HCT116 (cell line): ENCODE results near the gene SORCS2.

Experiments
- ELF1 ChIP-seq: IDR thresholded peaks from 2 replicates; pipeline ENCODE4 v1.6.1; 2012; ENCODE audit warnings: low read depth, borderline replicate concordance
- FOSL1 ChIP-seq: IDR thresholded peaks from 2 replicates; pipeline ENCODE4 v1.6.1; 2012; ENCODE audit warnings: low read depth
- SIN3A ChIP-seq: IDR thresholded peaks from 2 replicates; pipeline ENCODE4 v1.6.1; 2012; ENCODE audit warnings: low read depth
- SP1 ChIP-seq: IDR thresholded peaks from 2 replicates; pipeline ENCODE4 v1.6.1; 2012; ENCODE audit warnings: low read depth
- ZFX ChIP-seq: fragments of 450-650 bp; IDR thresholded peaks from 2 replicates; pipeline ENCODE4 v1.6.1; 2017
- TF ChIP-seq, protein P1 (sequence below), 3 experiments: fragments of 200-600 bp in 1 of 3; sonication (generic) in 1 of 3; IDR thresholded peaks in 2 of 3; conservative IDR thresholded peaks in 1 of 3; 2 replicates each; pipeline ENCODE4 v1.5.1; 2012 to 2017; ENCODE audit warnings: low read depth in 2 of 3, low read length in 2 of 3, antibody characterized with exemption in 1 of 3, borderline replicate concordance in 1 of 3, control low read depth in 1 of 3, mild to moderate bottlenecking in 1 of 3, mixed read lengths in 1 of 3, mixed run types in 1 of 3, moderate library complexity in 1 of 3; ENCODE audit not compliant: insufficient read depth in 1 of 3

DNA sequence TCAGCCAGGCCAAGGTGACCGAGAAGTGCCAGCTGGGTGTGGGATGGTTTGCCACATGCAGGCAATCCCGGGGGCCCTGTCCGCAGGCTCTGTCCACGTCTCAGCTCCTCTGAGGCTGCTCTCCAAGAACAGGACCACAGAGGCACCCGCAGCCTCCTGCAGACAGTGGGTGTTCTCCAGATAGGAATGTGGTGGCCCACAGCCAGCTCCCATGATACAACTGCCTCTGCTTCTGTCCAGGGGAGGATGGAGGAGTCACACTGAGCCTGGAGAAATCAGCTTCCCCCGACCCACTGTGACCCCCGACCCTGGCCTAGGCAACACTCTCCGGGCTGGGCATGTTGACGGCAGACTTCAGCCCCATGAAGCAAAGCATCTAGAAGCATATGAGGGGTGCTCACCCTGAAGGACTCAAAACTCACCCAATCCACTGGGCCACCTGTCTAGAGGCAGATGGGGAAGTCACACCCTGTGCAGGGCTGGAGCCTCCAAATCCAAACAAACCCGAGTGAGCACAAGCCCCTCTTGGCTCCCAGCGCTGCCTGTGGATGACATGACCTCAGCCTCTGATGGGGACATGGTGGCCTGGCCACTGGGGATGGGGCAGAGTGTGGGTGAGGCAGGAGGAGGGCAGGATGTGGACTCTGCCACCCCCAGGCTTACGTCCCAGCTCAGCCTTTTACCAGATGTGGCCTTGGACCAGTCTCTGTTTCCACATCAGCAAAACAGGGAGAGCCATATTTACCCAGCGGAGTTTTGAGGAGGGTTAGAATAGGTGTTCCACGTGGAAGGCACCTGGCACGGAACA, 140.1 kb downstream of the SORCS2 start:
- TF ChIP-seq, protein P1, sequence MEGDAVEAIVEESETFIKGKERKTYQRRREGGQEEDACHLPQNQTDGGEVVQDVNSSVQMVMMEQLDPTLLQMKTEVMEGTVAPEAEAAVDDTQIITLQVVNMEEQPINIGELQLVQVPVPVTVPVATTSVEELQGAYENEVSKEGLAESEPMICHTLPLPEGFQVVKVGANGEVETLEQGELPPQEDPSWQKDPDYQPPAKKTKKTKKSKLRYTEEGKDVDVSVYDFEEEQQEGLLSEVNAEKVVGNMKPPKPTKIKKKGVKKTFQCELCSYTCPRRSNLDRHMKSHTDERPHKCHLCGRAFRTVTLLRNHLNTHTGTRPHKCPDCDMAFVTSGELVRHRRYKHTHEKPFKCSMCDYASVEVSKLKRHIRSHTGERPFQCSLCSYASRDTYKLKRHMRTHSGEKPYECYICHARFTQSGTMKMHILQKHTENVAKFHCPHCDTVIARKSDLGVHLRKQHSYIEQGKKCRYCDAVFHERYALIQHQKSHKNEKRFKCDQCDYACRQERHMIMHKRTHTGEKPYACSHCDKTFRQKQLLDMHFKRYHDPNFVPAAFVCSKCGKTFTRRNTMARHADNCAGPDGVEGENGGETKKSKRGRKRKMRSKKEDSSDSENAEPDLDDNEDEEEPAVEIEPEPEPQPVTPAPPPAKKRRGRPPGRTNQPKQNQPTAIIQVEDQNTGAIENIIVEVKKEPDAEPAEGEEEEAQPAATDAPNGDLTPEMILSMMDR (IDR thresholded peaks at IDR 0.05 in 2 of 3, conservative IDR thresholded peaks at IDR 0.05 in 1 of 3; ENCODE audit: borderline replicate concordance in 1 of 3, insufficient read depth in 1 of 3, low read depth in 2 of 3, low read length in 2 of 3): no peak
- TF ChIP-seq SP1 (no peak), ELF1 (no peak), FOSL1 (no peak), SIN3A (no peak), ZFX (no peak)
